GM12801 (cell line): Measurements from ENCODE around the gene MYD88.

Source experiments
- CTCF ChIP-seq: IDR thresholded peaks from one replicate; pipeline ENCODE4 v1.5.1; 2011; ENCODE audit warnings: control low read depth; ENCODE audit not compliant: insufficient read length; ENCODE audit errors: extremely low read depth

The MYD88 gene

GRCh38 chr3:38124324-38125122 lies 13.9 kb upstream of the MYD88 start:
- TF ChIP-seq CTCF, result no peak

DNA sequence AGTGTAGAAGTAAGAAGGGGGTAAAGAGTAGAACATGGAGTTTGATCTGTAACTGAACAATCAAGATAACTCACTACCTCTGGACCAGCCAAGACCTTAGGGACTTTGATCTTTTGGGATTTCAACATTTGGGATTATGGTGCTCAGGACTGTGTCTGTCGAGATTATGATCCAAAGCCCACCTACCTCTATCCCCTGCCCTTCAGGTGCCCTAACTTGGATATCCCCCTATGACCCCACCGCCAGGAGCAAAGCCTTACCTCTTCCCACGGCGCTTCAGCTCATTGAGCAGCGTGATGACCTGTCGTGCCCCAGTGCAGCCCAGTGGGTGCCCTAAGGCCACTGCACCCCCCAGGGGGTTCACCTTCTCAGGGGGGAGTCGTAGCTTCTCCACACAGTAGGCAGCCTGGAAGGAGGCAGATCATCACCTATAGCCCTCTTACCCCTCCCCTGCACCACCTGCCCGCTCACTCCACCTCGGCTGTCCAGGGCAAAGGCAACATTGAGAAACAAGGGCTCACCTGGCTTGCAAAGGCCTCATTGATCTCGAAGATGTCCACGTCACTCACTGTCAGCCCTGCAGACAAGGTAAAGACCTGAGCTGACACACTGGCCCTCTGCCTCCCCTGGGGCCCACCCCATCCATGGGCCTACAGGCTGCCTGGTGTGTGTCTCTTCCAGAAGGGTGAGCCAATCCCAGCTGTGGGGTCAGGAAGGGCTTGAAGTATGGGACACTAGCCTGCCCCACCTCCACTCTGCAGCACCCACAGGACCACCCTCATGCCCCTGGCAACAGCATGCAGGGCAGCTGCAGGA lies 12.9 kb upstream of the MYD88 start:
- TF ChIP-seq CTCF, result no peak

- no peak for TF ChIP-seq CTCF
Measured at GRCh38 chr3:38126121-38126892, 12.2 kb upstream of the MYD88 start.

- TF ChIP-seq CTCF, result no peak
Measured at GRCh38 chr3:38127611-38128302, 10.7 kb upstream of the MYD88 start.

GRCh38 chr3:38128303-38128655 lies 10.2 kb upstream of the MYD88 start:
- no peak for TF ChIP-seq CTCF

DNA sequence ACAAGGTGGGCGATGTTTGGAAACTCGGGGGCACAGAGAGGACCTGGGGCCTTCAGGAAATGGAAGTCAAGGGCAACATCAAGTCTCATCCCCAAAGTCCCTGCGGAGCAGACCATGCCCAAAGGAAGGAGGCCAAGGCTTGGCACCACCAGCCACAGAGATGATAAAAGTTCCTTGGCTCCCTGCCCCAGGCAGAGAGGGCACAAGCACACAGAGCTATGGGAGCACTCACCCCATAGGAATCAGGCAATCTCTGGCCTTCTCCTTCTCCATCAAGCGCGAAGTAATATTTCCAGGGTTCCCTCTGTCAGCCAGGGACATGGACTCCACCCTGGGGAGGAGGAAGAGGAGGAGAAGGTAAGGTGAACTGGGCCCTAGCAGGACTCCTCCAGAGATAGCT lies 9.4 kb upstream of the MYD88 start:
- no peak for TF ChIP-seq CTCF
